NCI-H526 (cell line): ENCODE results near the gene SLC3A2.

Experiments
- DNase-seq, 2 experiments: peaks; one replicate each; lab custom pipeline; 2025; lab: John Stamatoyannopoulos, UW

The SLC3A2 gene

GRCh38 chr11:62910141-62910882, 29.6 kb downstream of the SLC3A2 start:
- no peak for DNase-seq

GRCh38 chr11:62911137-62912130, 30.7 kb downstream of the SLC3A2 start:
- DNase-seq = no peak

- DNase-seq = no peak
Measured at GRCh38 chr11:62912268-62912667, 31.6 kb downstream of the SLC3A2 start.

GRCh38 chr11:62914416-62914815, 33.7 kb downstream of the SLC3A2 start:
- no peak for DNase-seq

GRCh38 chr11:62917906-62918502, 37.3 kb downstream of the SLC3A2 start:
- DNase-seq = no peak

- no peak for DNase-seq
Measured at GRCh38 chr11:62918531-62918930, 37.8 kb downstream of the SLC3A2 start.

GRCh38 chr11:62919476-62919875, 38.8 kb downstream of the SLC3A2 start:
- DNase-seq = no peak

- DNase-seq = no peak
Measured at GRCh38 chr11:62919898-62920640, 39.4 kb downstream of the SLC3A2 start.

GRCh38 chr11:62921201-62921572, 40.5 kb downstream of the SLC3A2 start, which contains the start of gene CHRM1:
TSS of gene CHRM1 (minus strand) at chr11:62921363. CDS start at chr11:62911100, 10,263 bp downstream.
- DNase-seq = peak in 1 of 2 experiments; percentile 25

GRCh38 chr11:62921573-62922188, 41.0 kb downstream of the SLC3A2 start:
- peak in 1 of 2 experiments; percentile 57 for DNase-seq

- DNase-seq = peak in 1 of 2 experiments; percentile 53
Measured at GRCh38 chr11:62922189-62922589, 41.5 kb downstream of the SLC3A2 start.

GRCh38 chr11:62922653-62923431, 42.1 kb downstream of the SLC3A2 start:
- peak in 1 of 2 experiments; percentile 64 for DNase-seq

GRCh38 chr11:62923601-62924411, 43.1 kb downstream of the SLC3A2 start:
- DNase-seq = peak in 1 of 2 experiments; percentile 60

GRCh38 chr11:62925308-62925707, 44.6 kb downstream of the SLC3A2 start:
- DNase-seq = peak in 1 of 2 experiments; percentile 23

- peak in 1 of 2 experiments; percentile 35 for DNase-seq
Measured at GRCh38 chr11:62925745-62926679, 45.3 kb downstream of the SLC3A2 start.

GRCh38 chr11:62926680-62927455, 46.2 kb downstream of the SLC3A2 start:
- no peak for DNase-seq

- DNase-seq = no peak
Measured at GRCh38 chr11:62928011-62928410, 47.3 kb downstream of the SLC3A2 start.
